Measurements from ENCODE around the gene AGBL5. TPM values are rescaled to one million over a fixed set of nuclear protein-coding genes. Genes with fewer than 3 reads are reported as not detected.

Gene AGBL5
- total and polyA plus RNA-seq, 9 of the 15 experiments (the other 6 are each of a cell fraction or from before 2014, with no cell fraction given): 3.3 to 52.7 (median 26.2) TPM

DNA sequence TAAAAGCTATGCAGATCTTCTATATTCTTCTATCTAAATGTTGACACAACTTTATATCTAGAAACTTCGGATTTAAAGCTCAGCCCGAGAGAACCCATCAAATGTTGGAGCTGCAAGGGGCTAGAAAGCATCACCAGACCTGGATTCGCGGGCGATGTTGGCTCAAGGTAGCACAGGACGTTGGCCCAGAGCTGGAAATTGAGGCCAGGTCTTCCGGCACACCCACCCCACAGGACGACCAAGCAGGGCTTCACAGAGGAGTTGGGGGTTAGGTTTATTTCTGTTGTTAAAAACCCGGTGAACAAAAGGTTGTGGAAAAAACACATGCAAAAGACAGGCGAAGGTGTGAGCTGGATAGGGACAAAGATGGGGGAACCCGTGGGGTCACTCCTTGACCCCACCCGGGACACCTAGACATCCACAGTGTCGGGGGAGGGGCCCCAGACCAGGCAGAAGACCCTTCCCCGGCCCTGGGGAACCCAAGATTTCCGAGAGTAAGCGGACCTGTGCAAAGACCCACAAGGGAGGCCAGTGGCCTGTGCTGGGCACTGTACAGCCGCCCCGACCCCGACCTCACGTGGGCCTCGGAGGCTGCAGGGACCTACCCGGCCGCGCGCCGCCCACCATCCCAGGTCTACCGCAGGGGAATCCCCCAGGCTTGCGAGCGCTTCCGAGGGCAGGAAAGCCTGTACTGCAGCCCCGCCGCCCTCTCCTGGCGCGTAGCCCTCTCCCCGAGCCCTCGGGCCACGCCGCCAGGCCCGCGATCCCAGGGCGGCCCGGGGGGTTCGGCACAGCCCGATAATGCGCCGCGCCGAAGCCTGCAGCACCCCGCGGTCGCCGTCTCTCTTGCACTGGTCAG, 1.8 kb upstream of the AGBL5 start:
- Histone ChIP-seq H3K36me3 (ENCODE audit: control insufficient read depth, insufficient read depth, low read length) (peaks cover 22% of the 10 kb centered on the region; the same call in 2 of the 3 replicates), H3K4me2 (ENCODE audit: insufficient read depth, low read length) (no peak overlapping the region), H3K4me1 (replicated peaks in 1 of 2; ENCODE audit: control insufficient read depth in 2 of 2, insufficient read depth in 2 of 2, low read length in 2 of 2) (peaks cover 12 to 22% of the 10 kb centered on the region in 2 experiments; a peak in 3 of 5 replicates), H3K27ac (ENCODE audit: extremely low read depth, low read depth, low read length) (no peak overlapping the region), H3K27me3 (ENCODE audit: control insufficient read depth in 2 of 2, insufficient read depth in 2 of 2, low read length in 2 of 2) (no peaks in the 10 kb centered on the region), H3K9ac (ENCODE audit: insufficient read depth in 1 of 2, low read depth in 2 of 2, low read length in 2 of 2) (no peak overlapping the region), H3K4me3 (no peak overlapping the region), H4K20me1 (replicated peaks; ENCODE audit: control insufficient read depth, insufficient read depth, low read length) (no peaks in the 10 kb centered on the region; the same call in 1 of the 2 replicates), H2AFZ (ENCODE audit: low read depth, low read length) (no peak overlapping the region), H3K9me1 (ENCODE audit: control insufficient read depth, insufficient read depth, low read length) (no peaks in the 10 kb centered on the region), H3K9me3 (replicated peaks; ENCODE audit: control insufficient read depth, insufficient read depth, low read depth, low read length) (no peaks in the 10 kb centered on the region), H3K79me2 (ENCODE audit: control insufficient read depth, insufficient read depth, low read length) (0 out of 3 replicates have a peak, but pooled peaks cover 5% of the 10 kb centered on the region)
- in situ Hi-C loops (cut with MboI) (no loop called here), intact Hi-C loops (cut with micrococcal nuclease) (loop anchor here (2.0 kb wide), 2 partner anchors 17 to 31 kb away; partner anchors contain the start of gene TMEM214)
- ChIA-PET POLR2A (interaction anchor here (0.6 to 3.4 kb wide), 11 partner anchors 10 to 518 kb away, joined by 3 to 24 read pairs (median 4); partner anchors contain the start of genes OST4 and TMEM214), CTCF (ENCODE audit: low intra/inter-chr PET ratio) (no interaction called here)
- WGBS (ENCODE audit: insufficient coverage, low coverage, missing lambda C conversion rate): 92% methylated on average over 15 of the region's 52 CpGs
- FAIRE-seq: no peak
- DNase-seq (ENCODE audit: extremely low read depth in 1 of 4, low spot score in 3 of 4): no peak
- BruUV-seq (replicated peaks): no TSS peak
- no peak for ATAC-seq
- TF ChIP-seq RBM22 (IDR thresholded peaks at IDR 0.05; ENCODE audit: low read depth, low read length, poor library complexity, severe bottlenecking) (peak; percentile 76), ETV1 (tag; conservative IDR thresholded peaks at IDR 0.05; ENCODE audit: low read depth) (no peak), PCBP1 (IDR thresholded peaks at IDR 0.05; ENCODE audit: low read depth, low read length, poor library complexity, severe bottlenecking) (peak; percentile 33), TEAD4 (IDR thresholded peaks at IDR 0.05; ENCODE audit: low read length) (no peak), TEAD4 (CRISPR knock-in tag; IDR thresholded peaks at IDR 0.05; ENCODE audit: borderline replicate concordance) (no peak)
- TF ChIP-seq, protein P1, sequence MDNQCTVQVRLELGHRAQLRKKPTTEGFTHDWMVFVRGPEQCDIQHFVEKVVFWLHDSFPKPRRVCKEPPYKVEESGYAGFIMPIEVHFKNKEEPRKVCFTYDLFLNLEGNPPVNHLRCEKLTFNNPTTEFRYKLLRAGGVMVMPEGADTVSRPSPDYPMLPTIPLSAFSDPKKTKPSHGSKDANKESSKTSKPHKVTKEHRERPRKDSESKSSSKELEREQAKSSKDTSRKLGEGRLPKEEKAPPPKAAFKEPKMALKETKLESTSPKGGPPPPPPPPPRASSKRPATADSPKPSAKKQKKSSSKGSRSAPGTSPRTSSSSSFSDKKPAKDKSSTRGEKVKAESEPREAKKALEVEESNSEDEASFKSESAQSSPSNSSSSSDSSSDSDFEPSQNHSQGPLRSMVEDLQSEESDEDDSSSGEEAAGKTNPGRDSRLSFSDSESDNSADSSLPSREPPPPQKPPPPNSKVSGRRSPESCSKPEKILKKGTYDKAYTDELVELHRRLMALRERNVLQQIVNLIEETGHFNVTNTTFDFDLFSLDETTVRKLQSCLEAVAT (IDR thresholded peaks at IDR 0.05): no peak
